GM18526 (cell line): ENCODE measurements around the gene TEX19.

Experiments used
- POLR2A ChIP-seq: IDR thresholded peaks from 3 replicates; pipeline ENCODE4 v1.6.1; 2011; ENCODE audit not compliant: insufficient read length; ENCODE audit errors: extremely low read depth

TEX19 gene

DNA sequence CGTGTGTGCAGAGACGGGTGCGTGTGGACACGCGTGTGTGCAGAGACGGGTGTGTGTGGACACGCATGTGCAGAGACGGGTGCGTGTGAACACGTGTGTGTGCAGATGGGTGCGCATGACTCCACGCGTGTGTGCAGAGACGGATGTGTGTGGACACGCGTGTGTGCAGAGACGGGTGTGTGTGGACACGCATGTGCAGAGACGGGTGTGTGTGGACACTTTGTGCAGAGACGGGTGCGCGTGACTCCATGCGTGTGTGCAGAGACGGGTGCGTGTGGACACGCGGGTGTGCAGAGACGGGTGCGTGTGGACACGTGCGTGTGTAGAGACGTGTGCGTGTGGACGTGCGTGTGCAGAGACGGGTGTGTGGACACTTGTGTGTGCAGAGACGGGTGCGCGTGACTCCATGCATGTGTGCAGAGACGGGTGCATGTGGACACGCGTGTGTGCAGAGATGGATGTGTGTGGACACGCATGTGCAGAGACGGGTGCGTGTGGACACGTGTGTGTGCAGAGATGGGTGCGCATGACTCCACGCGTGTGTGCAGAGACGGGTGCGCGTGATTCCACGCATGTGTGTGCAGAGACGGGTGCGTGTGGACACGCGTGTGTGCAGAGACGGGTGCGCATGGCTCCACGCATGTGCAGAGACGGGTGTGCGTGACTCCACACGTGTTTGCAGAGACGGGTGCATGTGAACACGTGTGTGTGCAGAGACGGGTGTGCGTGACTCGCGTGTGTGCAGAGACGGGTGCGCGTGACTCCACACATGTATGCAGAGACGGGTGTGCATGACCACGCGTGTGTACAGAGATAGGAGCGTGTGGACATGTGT lies 40.1 kb upstream of the TEX19 start:
- no peak for TF ChIP-seq POLR2A

DNA sequence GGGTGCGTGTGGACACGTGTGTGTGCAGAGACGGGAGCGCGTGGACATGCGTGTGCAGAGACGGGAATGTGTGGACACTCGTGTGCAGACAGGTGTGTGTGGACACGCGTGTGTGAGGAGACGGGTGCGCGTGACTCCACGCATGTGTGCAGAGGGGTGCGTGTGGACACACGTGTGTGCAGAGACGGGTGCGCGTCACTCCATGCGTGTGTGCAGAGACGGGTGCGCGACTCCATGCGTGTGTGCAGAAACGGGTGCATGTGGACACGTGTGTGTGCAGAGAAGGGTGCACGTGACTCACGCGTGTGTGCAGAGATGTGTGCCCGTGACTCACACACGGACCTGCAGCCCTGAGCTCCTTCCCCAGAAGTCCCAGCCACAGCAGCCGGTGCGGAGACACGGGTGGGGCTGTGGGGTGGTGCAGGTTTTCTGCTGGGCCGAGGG lies 39.4 kb upstream of the TEX19 start:
- TF ChIP-seq POLR2A, result no peak

DNA sequence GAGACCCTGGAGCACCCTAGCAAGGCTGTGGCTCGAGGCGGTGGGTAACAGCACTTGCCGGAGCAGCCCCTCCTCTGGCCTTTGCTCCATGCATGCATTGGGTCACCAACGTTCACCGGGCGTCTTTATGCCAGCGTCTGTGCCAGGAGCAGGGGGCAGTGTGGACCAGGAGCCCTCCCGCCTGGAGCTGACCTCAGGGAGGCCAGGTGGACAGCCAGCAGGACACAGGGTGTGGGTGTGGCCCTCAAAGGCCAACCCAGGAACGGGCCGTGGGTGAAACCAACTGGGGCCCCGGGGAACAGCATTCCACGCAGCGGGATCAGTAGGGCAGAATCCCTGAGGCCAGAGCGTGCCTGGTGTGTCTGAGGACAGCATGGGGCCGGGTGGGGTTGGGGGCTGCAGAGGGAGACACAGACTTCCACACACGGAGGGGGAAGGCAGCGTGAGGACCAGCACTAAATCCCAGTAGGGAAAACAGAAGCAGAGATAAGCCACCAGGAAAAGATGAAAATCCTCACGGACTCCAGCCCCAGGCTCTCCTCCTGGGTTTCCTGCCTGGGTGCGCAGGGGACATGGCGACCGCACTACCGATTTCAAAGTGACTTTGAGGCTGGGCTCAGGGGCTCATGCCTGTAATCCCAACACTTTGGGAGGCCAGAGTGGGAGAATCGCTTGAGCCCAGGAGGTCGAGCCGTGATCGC lies 38.8 kb upstream of the TEX19 start:
- TF ChIP-seq POLR2A, result no peak

- TF ChIP-seq POLR2A, result no peak
Observed at GRCh38 chr17:82320956-82321927, 37.8 kb upstream of the TEX19 start.

GRCh38 chr17:82321947-82322466 lies 37.0 kb upstream of the TEX19 start:
- TF ChIP-seq POLR2A, result no peak

- no peak for TF ChIP-seq POLR2A
Observed at GRCh38 chr17:82322526-82323453, 36.3 kb upstream of the TEX19 start.

GRCh38 chr17:82323514-82324234 lies 35.4 kb upstream of the TEX19 start:
- no peak for TF ChIP-seq POLR2A

DNA sequence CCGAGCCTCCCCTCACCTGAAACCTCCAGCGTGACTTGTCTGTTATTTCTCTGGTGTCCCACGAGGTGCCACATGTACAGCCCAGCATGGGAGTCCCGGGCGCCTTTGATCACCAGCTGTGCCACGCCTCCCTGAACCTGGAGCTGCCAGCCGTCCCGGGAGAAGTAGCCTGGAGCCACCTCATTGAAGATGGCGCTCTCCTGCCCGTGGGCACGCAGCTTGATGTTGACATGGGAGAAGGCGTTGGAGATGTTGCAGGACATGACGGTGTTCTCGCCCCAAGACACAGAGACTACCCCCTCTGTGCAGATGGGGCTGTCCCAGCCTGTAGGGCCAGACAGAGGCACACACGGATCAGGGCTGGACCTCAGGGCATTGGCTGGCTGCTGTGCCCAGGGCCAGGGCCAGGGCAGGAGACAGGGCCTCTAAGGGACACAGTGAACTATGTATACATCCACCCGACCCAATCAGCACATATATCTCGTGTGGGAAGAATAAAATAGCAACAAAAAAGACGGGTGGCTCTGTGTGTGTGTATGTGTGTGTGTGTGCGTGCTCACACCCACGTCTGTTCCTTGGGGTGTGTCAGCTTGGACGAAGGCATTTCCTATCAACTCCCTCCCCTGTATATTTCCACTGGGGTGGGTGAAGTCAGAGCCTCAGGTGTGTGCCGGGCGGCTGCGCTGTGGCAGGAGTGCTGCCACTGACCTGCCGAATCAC lies 34.3 kb upstream of the TEX19 start:
- TF ChIP-seq POLR2A, result no peak

- TF ChIP-seq POLR2A, result no peak
Observed at GRCh38 chr17:82325286-82326180, 33.5 kb upstream of the TEX19 start.

GRCh38 chr17:82327289-82327688 lies 31.8 kb upstream of the TEX19 start:
- no peak for TF ChIP-seq POLR2A

- no peak for TF ChIP-seq POLR2A
Observed at GRCh38 chr17:82327757-82328140, 31.3 kb upstream of the TEX19 start.
